HG03060 (cell line): Measurements from ENCODE around the gene FUOM.
"Not testable (repeated sequence)": the region's sequence is repeated elsewhere in the genome, so short reads cannot be mapped to it uniquely, and the experiment has no call there.

Experiments used
- ATAC-seq: cut with Tn5 transposase; IDR thresholded peaks from one replicate; pipeline ENCODE4 v1.9.1; 2021; ENCODE audit warnings: low read depth, moderate number of reproducible peaks; ENCODE audit not compliant: unreplicated experiment

Gene FUOM

DNA sequence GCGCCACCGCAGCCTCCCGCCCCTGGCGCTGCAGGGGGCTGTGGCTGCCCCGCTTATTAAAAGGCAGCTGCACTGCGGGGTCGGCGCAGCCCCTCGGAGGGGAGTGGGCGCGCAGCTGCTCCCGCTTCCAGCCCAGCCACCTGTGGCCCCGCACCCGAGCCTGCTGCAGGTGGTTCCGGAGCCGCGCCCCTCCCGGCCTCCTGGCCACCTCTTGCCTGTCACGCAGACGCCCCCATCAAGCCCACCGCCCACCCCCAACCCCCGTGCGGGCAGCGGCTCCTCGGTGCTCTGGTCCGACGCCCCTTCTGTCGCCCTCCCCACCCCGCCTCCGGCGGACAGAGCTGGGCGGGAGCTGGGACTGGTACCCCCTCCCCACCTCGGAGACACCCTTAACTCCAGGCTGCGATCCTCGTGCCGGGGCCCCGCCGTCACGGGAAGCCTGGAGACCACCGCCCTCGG lies 21.7 kb downstream of the FUOM start:
- no peak for ATAC-seq

DNA sequence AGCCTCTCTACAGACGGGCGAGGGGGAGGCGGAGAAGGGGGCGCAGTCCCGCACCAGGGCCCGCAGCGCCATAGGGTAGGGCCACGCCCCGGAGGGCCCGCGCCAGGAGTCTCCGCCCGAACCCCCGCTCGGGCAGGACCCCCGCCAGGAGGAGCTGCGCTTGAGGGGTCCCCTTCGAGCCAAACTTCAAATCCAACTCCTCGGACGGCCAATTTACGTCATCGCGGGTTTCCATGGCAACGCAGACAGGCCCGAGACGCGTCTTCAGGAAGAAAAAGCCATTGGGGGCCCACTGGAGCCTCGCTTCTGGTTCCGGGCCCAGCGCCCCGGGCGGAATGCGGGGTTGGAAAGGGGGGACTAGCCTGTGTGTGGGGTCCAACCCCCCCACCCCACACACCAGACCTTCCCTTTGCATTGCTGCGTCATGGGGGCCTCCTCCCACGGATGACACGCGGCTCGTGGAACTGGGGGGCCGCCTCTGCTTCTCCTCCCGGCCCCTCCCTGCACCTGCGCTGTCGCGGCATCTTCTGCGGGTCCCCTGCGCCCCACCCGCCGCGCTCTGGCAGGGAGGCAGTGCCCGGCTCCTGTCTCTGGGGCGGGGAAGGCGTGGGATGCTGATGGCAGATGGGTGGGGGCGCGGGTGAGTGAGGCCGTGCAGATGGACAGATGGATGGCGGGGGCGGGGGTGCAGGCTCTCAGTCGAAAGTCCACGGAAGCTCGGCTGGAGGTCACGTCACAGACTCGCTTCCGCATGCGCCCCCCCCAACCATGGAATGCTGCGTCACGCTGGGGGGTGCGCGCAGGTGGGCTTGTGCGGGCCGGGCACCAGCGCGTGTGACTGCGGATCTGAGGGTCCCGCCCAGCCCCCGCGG lies 22.3 kb downstream of the FUOM start:
- no peak for ATAC-seq

GRCh38 chr10:133334503-133335245 lies 23.1 kb downstream of the FUOM start:
- no peak for ATAC-seq

GRCh38 chr10:133332936-133333699 lies 24.7 kb downstream of the FUOM start:
- no peak for ATAC-seq

DNA sequence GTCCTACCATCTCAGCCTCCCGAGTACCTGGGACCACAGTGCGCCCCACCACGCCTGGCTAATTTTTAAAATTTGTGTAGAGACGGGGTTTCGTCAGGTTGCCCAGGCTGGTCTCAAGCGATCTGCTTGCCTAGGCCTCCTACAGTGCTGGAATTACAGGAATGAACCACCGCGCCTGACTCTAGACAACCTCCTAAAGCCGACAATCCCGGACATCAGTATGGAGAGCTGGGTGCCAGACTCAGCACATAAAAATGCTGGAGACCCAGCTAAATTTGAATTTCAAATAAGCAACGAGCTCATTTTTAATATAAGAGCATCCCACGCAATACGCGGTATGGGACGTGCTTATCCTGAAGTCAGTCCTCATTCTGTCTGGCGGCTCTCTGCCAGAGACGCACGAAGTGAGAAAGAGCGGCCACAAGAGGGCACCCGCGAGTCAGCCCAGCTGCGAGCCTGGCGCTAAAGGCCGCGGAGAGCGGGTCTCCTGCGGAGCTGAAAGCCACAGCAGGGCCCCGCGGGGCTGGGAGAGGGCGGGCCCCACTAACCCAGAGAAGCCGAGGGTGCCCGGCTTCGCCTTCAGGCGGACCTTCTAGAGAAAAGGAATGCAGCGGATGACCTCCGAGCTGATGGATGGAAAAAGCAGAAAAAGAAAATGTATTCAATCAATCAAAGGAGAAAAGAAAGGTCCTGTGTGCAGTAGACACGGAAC lies 28.2 kb downstream of the FUOM start:
- peak; percentile 89 for ATAC-seq

- no peak for ATAC-seq
Measured at GRCh38 chr10:133328358-133329343, 29.2 kb downstream of the FUOM start.

DNA sequence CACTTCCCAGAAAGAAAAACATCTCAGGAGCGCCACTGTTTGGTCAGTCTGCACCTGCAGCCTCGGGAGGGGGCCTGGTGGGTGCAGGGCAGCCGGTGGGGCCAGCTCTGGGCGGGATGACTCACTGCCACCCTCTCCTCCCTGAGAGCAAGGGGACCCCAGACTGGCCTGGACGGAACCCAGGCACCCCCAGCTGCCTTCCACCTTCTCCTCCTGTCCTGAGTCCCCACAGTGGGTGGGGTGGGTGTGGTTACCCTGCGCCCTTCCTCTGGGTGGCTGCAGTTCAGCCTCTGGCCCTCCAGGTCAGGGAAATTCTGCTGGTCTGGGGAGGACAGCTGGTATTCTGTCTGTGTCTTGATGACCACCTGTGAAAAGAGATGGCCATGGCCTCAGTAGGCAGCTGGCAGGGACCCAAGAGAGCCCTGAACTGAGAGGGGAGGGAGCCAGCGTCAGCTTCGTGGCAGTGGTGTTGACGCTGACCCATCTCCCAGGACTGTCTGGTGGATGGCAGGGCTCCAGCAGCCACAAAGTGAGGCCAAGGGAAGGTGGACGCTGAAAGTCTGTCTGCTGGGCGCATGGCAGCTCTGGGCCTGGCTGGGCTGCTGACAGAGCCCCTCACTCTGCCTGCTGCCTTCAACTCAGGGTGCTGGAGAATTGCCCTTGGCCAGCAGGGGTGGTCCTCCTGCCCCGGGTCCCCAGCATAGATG lies 30.0 kb downstream of the FUOM start:
- no peak for ATAC-seq

DNA sequence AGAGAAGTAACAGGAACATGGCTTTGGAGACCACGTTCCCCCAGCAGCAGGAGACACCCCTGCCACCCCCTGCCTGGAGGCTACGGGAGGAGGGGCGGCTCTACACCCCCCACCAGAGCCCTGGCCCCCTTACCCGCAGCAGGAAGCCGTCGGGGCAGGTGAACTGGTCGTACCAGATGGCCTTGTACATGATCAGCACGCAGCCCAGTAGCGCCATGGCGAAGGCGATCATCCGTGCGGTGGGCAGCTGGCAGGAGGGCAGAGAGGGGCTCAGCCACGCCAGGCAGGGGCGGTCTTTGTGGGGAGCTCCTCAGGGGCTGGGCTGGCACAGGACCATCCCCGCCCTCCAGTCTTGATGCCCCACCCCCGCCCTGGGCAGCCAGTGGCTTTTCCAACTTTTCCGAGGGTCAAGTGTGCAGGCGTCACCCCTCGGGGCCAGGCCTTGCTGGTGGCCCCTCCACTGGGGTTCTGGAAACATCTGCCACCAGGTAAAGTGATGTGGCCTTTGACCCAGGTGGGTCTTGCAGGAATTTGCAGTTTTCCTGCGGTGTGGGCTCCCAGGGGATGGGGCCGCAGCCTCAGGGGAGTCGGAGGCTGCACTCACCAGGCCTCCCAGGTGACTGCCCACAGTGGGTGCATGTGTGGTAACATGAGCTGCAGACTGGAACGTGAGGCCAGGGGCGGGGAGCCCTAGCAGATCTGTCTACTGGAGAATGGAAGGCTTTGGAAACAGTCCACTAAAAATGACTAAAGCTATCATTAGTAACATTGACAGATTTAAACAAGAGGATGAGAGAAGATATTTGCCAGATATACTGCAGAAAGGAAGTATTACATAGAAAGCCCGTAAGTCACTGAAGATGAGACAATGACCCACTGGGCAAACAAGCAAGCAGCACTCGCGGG lies 30.8 kb downstream of the FUOM start:
- no peak for ATAC-seq

- ATAC-seq, result no peak
Measured at GRCh38 chr10:133326223-133326551, 31.6 kb downstream of the FUOM start.

GRCh38 chr10:133325440-133326222 lies 32.2 kb downstream of the FUOM start:
- no peak for ATAC-seq

DNA sequence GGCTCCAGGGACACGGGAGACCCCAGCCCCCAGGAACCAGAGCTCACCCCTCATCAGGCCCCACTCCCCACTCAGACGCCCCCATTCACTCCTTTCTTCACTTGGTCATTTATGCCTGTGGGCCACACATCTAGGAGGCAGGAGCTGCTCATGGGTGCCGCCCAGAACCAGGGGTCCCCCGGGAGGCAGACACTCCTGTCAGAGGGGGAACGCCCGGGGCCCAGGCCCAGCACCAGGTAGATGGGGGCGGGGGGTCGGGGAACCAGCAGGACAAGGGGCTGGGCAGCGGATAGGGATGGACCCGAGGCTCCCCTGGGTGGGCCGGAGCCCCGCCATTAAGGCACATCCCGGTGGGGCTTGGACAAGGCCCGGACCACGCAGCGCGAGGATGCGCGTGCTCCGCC lies 33.0 kb downstream of the FUOM start:
- ATAC-seq, result no peak

GRCh38 chr10:133324198-133324792 lies 33.5 kb downstream of the FUOM start:
- ATAC-seq, result no peak

- ATAC-seq, result not testable (repeated sequence)
Measured at GRCh38 chr10:133322064-133322709, 35.6 kb downstream of the FUOM start.

GRCh38 chr10:133320852-133321422 lies 36.9 kb downstream of the FUOM start:
- not testable (repeated sequence) for ATAC-seq

- no peak for ATAC-seq
Measured at GRCh38 chr10:133318494-133319127, 39.2 kb downstream of the FUOM start.
